ENCODE data around the gene VAMP5. TPM values are rescaled to one million over a fixed set of nuclear protein-coding genes. Genes with fewer than 3 reads are reported as not detected.

Gene VAMP5
- total and polyA plus RNA-seq, 9 of the 15 experiments (the other 6 are each of a cell fraction or from before 2014, with no cell fraction given): 0.54 to 1.9 (median 1.5) TPM; not detected in 2

DNA sequence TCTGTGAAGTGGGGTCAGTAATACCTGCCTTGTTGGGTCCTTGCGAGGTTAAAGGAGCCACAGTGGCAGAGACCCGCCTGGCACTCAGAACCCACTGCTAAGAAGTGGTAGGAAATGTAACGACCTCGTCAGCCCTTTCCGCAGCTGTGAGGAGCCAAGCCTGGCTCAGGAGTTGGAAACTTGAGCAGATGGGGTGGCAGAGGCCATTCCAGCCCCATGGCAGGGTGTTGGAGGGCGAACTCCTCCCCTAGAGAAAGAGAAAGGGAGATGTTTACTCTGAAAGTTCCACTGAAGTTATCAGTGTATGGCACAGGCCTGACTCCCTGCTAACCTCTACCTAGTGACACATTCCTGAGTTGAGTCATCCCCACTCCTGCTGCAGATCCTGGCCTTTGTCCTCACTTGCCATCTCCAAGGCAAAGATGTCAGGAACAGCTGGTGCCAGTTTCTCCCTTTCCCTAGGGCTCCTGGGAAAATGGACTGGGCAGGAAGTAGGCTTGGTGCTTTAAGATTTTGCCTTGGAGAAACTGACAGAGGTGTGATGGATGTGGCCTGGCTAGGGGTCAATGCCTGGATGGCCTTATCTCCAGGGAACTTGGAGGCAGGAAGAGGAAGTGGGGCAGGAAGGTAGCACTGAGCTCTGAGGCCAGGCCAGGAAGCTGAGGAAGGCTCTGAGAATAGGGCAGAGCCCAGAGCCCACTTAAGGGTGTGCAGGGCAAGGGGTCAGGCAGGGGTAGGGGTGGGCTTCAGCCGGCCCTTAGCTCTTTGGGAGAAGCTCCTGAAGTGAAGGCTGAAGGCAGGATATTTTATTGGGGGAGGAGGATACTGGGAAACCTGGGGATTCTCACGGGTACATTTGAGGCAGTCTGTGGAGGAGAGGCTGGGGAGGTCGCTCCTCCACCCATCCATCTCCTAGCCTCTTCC, 888 bp downstream of the VAMP5 start (continued):
- TF ChIP-seq ZNF175 (CRISPR knock-in tag; IDR thresholded peaks at IDR 0.05; ENCODE audit: low read depth) (peak; percentile 88), ZNF143 (CRISPR knock-in tag; IDR thresholded peaks at IDR 0.05) (no peak), L3MBTL2 (IDR thresholded peaks at IDR 0.05) (no peak; the same call in 1 of the 2 replicates), NFRKB (IDR thresholded peaks at IDR 0.05; ENCODE audit: low read depth) (peak; percentile 56; the same call in 1 of the 2 replicates), ETV6 (IDR thresholded peaks at IDR 0.05; ENCODE audit: borderline replicate concordance in 1 of 2, low read depth in 2 of 2, low read length in 1 of 2) (peak; percentile 98 to 100), ETV6 (CRISPR knock-in tag; IDR thresholded peaks at IDR 0.05; ENCODE audit: borderline replicate concordance) (no peak), ZNF41 (CRISPR knock-in tag; conservative IDR thresholded peaks at IDR 0.05) (no peak), TEAD1 (CRISPR knock-in tag; IDR thresholded peaks at IDR 0.05) (peak; percentile 44 to 89; a peak in 2 of 4 replicates), KLF16 (IDR thresholded peaks at IDR 0.05) (no peak; the same call in 1 of the 2 replicates), HDAC3 (IDR thresholded peaks at IDR 0.05; ENCODE audit: borderline replicate concordance, partially characterized antibody) (peak; percentile 77), ZEB2 (IDR thresholded peaks at IDR 0.05) (peak; percentile 92), ZMIZ1 (IDR thresholded peaks at IDR 0.05; ENCODE audit: low read depth in 2 of 2, low read length in 2 of 2) (0 out of 4 replicates have a peak, but pooled peaks of 1 of the 2 experiments have one; percentile 41), NR1H2 (CRISPR knock-in tag; IDR thresholded peaks at IDR 0.05) (no peak)
- TF ChIP-seq, protein P1, sequence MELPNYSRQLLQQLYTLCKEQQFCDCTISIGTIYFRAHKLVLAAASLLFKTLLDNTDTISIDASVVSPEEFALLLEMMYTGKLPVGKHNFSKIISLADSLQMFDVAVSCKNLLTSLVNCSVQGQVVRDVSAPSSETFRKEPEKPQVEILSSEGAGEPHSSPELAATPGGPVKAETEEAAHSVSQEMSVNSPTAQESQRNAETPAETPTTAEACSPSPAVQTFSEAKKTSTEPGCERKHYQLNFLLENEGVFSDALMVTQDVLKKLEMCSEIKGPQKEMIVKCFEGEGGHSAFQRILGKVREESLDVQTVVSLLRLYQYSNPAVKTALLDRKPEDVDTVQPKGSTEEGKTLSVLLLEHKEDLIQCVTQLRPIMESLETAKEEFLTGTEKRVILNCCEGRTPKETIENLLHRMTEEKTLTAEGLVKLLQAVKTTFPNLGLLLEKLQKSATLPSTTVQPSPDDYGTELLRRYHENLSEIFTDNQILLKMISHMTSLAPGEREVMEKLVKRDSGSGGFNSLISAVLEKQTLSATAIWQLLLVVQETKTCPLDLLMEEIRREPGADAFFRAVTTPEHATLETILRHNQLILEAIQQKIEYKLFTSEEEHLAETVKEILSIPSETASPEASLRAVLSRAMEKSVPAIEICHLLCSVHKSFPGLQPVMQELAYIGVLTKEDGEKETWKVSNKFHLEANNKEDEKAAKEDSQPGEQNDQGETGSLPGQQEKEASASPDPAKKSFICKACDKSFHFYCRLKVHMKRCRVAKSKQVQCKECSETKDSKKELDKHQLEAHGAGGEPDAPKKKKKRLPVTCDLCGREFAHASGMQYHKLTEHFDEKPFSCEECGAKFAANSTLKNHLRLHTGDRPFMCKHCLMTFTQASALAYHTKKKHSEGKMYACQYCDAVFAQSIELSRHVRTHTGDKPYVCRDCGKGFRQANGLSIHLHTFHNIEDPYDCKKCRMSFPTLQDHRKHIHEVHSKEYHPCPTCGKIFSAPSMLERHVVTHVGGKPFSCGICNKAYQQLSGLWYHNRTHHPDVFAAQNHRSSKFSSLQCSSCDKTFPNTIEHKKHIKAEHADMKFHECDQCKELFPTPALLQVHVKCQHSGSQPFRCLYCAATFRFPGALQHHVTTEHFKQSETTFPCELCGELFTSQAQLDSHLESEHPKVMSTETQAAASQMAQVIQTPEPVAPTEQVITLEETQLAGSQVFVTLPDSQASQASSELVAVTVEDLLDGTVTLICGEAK (IDR thresholded peaks at IDR 0.05): peak; percentile 70; the same call in 1 of the 2 replicates
- TF ChIP-seq, protein P1 (CRISPR knock-in tag; IDR thresholded peaks at IDR 0.05): no peak

All from K562 (cell line).